ENCODE results near the gene AGAP1. TPM values are rescaled to one million over a fixed set of nuclear protein-coding genes. Genes with fewer than 3 reads are reported as not detected.

Gene AGAP1
- polyA plus RNA-seq, 10 donors = 24.0 to 34.1 (median 27.4) TPM

- DNase-seq = no peak
Observed at GRCh38 chr2:235986361-235986760, 492.5 kb downstream of the AGAP1 start.

- DNase-seq = no peak
Observed at GRCh38 chr2:235988271-235989015, 494.6 kb downstream of the AGAP1 start.

DNA sequence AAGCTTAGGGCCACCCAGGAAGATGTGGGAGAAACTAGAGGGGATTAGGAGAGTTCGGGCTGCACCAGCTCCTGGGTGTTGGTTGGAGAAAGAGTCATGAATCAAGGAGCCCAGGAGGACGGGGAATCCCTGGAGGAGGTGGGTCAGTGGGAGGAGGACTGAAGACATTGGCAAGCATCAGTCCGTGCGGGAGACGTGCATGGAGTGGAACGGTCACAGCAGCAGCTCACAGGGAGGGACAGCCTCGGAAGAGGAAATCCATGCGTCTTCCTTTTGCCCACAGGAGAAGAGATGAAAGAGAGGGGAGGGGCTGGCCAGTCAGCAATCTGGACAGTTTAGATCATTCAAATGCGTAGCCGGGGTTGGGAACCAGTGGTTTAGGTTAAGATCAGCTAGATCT lies 495.7 kb downstream of the AGAP1 start:
- DNase-seq = no peak

DNA sequence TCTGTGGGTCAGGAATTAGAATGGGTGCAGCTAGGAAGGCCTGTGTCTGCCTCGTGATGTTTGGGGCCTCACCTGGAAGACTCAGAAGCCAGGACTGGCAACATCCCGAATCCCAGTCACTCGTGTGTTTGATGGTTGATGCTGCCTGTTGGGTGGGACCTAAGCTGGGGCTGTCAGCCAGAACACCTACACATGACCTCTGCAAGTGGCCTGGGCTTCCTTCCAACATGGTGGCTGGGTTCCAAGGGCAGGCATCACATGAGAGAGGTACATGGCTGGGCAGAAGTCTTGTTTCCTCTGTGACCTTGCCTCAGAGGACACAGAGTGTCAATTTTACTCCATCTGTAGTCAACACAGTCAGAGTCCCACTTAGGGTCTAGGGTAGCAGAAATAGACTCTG lies 496.5 kb downstream of the AGAP1 start:
- no peak for DNase-seq

- DNase-seq = no peak
Observed at GRCh38 chr2:235992024-235992423, 498.2 kb downstream of the AGAP1 start.

DNA sequence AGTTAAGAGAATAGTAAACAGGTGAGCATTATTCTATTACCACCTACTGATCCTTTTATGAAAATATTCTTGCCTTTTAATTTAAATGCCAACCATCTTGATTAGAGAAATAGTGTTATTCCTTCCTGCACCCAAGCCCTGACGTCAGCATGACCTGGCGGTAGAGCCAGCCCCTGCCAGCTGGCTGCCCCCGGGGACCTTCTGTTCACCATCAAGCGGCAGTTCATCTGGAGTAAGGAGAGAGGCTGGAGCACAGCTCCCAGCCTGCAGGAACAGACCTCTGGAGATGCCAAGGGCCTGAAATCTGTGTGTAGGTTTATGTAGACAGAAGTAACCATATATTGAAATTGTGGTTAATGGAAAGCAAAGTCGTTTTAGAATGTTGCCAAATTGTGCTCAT lies 502.6 kb downstream of the AGAP1 start:
- no peak for DNase-seq

DNA sequence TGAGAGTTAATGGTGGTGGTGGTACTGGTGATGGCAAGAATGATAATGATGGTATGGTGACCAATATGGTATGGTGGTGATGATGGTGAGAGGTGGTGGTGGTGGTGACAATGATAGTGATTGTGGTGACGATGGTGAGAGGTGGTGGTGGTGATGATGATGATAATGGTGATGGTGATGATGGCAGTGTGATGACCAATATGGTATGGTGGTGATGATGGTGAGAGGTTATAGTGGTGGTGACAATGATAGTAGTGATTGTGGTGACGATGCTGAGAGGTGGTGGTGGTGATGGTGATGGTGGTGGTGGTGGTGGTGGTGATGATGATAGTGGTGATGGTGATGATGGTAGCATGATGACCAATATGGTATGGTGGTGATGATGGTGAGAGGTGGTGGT lies 505.2 kb downstream of the AGAP1 start:
- DNase-seq = no peak

DNA sequence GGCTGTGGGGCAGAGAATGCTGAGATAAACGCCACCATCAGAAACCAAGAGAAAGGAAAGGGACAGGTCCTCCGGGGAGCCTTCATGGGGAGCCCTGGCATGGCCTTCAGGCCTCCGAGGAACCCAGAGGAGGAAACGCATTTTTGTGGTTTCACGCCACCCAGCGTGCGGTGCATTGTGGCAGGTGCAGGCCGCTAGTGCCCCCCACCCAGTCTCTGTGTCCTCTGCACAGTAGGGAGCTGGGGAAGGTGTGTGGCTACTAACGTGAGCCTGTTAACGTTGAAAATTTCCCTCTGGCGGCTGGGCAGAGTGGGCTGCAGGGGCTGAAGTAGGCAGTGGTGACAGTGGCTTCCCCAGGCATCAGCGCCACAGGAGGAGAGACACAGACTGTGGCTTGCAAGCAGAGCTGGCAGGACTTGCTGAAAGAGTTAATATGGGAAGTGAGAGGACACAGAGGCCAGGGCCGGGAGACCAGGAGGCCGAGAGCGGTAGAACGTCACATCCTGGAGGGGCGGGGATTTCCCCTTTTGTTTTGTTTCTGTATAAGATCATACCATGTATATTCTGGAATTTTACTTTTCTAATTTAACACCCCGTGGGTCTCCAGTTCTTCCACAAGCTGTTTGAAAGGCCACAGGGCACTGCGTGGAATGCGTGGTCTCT lies 507.5 kb downstream of the AGAP1 start:
- DNase-seq = peak in 1 of 3 donors; percentile 26

- no peak for DNase-seq
Observed at GRCh38 chr2:236001854-236002253, 508.0 kb downstream of the AGAP1 start.

DNA sequence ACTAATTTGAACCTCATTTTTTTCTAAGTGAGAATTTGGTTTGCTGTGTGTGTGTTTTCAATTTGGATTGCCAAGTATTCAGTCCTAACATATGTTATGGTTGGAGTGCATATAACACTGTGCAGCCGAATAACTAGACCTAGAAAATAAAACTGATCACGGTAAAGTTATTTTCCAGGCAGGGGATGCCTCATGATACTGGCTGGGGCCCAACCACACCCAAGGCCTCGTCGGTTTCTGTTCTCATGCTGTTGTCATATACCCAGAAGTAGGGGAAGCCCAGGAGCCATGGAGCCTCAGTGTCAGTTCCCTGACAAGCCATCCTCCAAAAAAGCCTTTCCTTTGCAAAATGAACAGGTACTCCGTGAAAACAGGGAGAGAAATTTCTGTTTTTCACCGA lies 514.2 kb downstream of the AGAP1 start:
- DNase-seq = peak in 1 of 3 donors; percentile 13

GRCh38 chr2:236008857-236009256 lies 515.0 kb downstream of the AGAP1 start:
- no peak for DNase-seq

- no peak for DNase-seq
Observed at GRCh38 chr2:236010920-236011685, 517.3 kb downstream of the AGAP1 start.

- no peak for DNase-seq
Observed at GRCh38 chr2:236012155-236012554, 518.3 kb downstream of the AGAP1 start.

- DNase-seq = no peak
Observed at GRCh38 chr2:236014408-236015131, 520.7 kb downstream of the AGAP1 start.

GRCh38 chr2:236015171-236015570 lies 521.3 kb downstream of the AGAP1 start:
- DNase-seq = no peak

DNA sequence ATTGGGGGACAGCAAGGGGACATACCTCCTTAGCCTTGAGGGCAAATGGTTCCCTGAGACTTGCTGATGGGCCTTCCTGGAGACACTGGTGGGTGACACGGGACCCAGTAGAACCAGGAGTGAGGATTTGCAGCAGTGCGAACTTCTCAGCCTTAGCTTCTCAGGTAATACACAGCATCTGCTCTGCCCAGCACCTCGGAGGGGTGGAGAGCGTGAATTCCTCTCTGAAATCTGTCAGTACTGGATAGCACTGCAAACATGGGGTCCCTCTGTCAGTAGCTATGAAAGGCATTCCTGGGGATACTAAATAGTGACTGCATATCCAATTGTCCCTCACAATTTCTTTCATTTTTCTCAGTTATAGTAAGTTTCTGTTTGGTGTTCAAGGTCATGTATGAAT lies 522.7 kb downstream of the AGAP1 start:
- no peak for DNase-seq

DNA sequence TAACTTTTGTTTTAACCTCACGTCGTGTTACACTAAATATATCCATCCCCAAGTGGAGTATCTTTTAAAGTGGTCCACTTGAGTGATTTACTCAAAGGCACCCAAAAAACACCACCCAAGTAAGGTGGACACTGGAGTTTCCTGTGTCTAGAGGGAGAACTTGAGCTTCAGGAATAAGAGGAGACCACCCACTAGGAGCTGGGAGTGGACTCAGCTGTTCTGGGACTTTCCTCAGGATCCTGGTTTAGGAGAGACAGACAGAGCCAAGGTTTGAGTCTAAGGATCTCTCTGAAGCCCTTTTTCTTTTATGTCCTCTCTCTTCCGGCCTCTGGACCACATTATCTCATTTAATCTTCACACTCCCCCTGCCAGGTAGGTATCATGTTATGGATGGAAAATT lies 523.6 kb downstream of the AGAP1 start:
- no peak for DNase-seq

GRCh38 chr2:236019434-236019833 lies 525.6 kb downstream of the AGAP1 start:
- DNase-seq = no peak

DNA sequence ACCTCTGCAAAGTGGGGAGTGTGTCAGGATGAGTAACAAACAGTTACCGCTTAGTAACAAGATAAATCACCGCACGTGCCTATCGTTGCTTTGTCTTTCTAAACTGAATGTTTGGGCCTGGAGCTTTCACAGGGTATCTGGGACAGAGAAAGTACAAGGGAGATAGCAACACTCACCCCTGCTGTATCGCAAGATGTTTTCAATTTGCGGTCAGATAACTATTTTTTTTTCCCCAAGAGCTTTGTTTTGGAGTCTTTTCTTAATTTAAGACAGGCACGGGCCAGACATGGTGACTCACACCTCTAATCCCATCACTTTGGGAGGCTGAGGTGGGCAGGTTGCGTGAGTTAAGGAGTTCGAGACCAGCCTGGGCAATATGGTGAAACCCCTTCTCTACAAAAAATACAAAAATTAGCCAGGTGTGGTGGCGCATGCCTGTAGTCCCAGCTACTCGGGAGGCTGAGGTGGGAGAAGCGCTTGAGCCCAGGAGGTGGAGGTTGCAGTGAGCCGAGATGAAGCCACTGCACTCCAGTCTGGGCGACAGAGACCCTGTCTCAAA lies 527.7 kb downstream of the AGAP1 start:
- peak in 1 of 3 donors; percentile 11 for DNase-seq

DNA sequence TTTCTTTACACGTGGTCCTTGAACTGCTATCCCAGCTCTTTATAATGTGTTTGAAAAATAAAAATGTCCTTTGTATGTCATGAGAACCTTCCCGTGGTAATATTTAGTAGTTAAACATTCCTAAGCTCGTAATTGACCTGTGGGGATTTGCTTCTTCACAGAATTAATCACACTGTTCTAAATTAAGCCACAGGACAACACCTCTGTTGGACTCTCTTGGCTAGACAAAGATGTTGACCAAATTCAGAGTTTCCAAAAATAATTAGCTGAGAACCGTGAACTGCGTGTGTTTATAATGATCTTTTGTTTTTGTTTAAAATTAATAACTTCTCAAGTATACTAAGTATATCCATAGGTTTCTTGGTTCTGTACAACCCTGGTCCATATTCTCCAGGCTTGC lies 528.3 kb downstream of the AGAP1 start:
- no peak for DNase-seq

GRCh38 chr2:236025892-236026291 lies 532.0 kb downstream of the AGAP1 start:
- DNase-seq = no peak

- DNase-seq = peak; percentile 19 to 82 (median 57)
Observed at GRCh38 chr2:236026841-236027240, 533.0 kb downstream of the AGAP1 start.

Data from muscle of back (tissue), 11 donors.